ENCODE data around the gene FAH.

DNA sequence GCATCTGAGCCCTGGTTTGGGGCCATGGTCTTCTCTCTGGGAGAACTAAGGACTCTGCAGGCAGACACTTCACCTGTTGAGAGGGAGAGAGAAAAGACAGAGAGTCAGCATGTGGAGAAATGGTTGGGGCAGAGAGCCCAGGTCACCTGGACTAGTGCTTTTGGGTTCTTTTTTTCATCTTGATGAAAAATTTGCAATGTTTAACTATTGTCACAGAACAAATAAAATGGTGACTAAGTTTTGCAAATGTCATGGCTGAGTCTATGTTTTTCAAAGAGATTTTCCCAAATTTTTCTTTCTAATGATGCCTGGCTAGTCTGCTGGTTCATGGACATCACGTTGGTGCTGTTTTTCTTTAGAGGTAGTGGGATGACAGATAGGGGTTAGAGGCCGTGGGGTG, 17.8 kb downstream of the FAH start:
- TF ChIP-seq, protein P1, sequence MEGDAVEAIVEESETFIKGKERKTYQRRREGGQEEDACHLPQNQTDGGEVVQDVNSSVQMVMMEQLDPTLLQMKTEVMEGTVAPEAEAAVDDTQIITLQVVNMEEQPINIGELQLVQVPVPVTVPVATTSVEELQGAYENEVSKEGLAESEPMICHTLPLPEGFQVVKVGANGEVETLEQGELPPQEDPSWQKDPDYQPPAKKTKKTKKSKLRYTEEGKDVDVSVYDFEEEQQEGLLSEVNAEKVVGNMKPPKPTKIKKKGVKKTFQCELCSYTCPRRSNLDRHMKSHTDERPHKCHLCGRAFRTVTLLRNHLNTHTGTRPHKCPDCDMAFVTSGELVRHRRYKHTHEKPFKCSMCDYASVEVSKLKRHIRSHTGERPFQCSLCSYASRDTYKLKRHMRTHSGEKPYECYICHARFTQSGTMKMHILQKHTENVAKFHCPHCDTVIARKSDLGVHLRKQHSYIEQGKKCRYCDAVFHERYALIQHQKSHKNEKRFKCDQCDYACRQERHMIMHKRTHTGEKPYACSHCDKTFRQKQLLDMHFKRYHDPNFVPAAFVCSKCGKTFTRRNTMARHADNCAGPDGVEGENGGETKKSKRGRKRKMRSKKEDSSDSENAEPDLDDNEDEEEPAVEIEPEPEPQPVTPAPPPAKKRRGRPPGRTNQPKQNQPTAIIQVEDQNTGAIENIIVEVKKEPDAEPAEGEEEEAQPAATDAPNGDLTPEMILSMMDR (IDR thresholded peaks at IDR 0.05), result no peak
- no peak for TF ChIP-seq POLR2A (IDR thresholded peaks at IDR 0.05)

Data from testis (tissue), 2 donors.